Loucy (cell line): ENCODE measurements around the gene CRAT.

Source experiments
- CTCF ChIP-seq: fragments of 200-600 bp; sonication (generic); conservative IDR thresholded peaks from 2 replicates; pipeline ENCODE4 v1.5.1; 2014; ENCODE audit warnings: mild to moderate bottlenecking, antibody characterized with exemption, low read length
- EZH2phosphoT487 ChIP-seq: fragments of 200-600 bp; IDR thresholded peaks from 2 replicates; pipeline ENCODE4 v1.6.1; 2018; ENCODE audit warnings: antibody characterized with exemption, mild to moderate bottlenecking, moderate library complexity, borderline replicate concordance

- no peak for TF ChIP-seq CTCF
- no peak for TF ChIP-seq EZH2phosphoT487
Observed at GRCh38 chr9:129150122-129150521, 39.5 kb upstream of the CRAT start.
